IPS DF 6.9 (cell line): ENCODE data around the gene NFAM1.

Experiments used
- DNase-seq: peaks from one replicate; pipeline ENCODE4 v3.0.0-alpha.2; 2013; ENCODE audit warnings: low read depth, low spot score
- H3K27ac ChIP-seq: one replicate; pipeline ENCODE4 v1.5.1; 2013; ENCODE audit warnings: low read length, control low read depth
- H3K27me3 ChIP-seq: 2 replicates; pipeline ENCODE4 v1.6.1; 2013; ENCODE audit warnings: mild to moderate bottlenecking, low read length; ENCODE audit not compliant: control insufficient read depth, insufficient read depth
- H3K36me3 ChIP-seq: 2 replicates; pipeline ENCODE4 v1.6.1; 2013; ENCODE audit warnings: low read length; ENCODE audit not compliant: control insufficient read depth, insufficient read depth
- H3K4me1 ChIP-seq: 2 replicates; pipeline ENCODE4 v1.6.1; 2013; ENCODE audit warnings: low read length; ENCODE audit not compliant: control insufficient read depth, insufficient read depth
- H3K4me3 ChIP-seq: 2 replicates; pipeline ENCODE4 v1.5.1; 2013; ENCODE audit warnings: mild to moderate bottlenecking, low read length
- H3K9me3 ChIP-seq: 2 replicates; pipeline ENCODE4 v1.6.1; 2013; ENCODE audit warnings: low read length, inconsistent platforms; ENCODE audit not compliant: control insufficient read depth, insufficient read depth
- WGBS: extraction: QIAGEN DNeasy Blood & Tissue Kit; methylation state at CpG from one replicate; pipeline ENCODE4 v1.1.7; 2013; ENCODE audit warnings: mixed read lengths, missing lambda C conversion rate; ENCODE audit not compliant: insufficient read length, insufficient coverage; 5-methylcytosine and 5-hydroxymethylcytosine counted together

NFAM1 gene

GRCh38 chr22:42414565-42415303, 17.5 kb downstream of the NFAM1 start:
- Histone ChIP-seq H3K27ac (no peak overlapping the region), H3K4me1 (peaks cover 4% of the 10 kb centered on the region; the same call in 1 of the 2 replicates)
- DNase-seq, result no peak

GRCh38 chr22:42414021-42414420, 18.2 kb downstream of the NFAM1 start:
- no peak for DNase-seq
- no peaks in the 10 kb centered on the region for H3K27me3 ChIP-seq
- H3K36me3 ChIP-seq, result no peaks in the 10 kb centered on the region; the same call in 1 of the 2 replicates
- peaks cover 4% of the 10 kb centered on the region; the same call in 1 of the 2 replicates for H3K4me1 ChIP-seq
- no peak overlapping the region for H3K27ac ChIP-seq
- WGBS, result no CpG with 5 or more reads among the region's 11 CpGs
- no peaks in the 10 kb centered on the region for H3K9me3 ChIP-seq
- no peak overlapping the region for H3K4me3 ChIP-seq

More at GRCh38 chr22:42414565-42415303, 17.5 kb downstream of the NFAM1 start:
- no peaks in the 10 kb centered on the region for H3K27me3 ChIP-seq
- no CpG with 5 or more reads among the region's 17 CpGs for WGBS
- H3K9me3 ChIP-seq, result no peaks in the 10 kb centered on the region
- H3K4me3 ChIP-seq, result no peak overlapping the region
- H3K36me3 ChIP-seq, result no peaks in the 10 kb centered on the region; the same call in 1 of the 2 replicates

- H3K36me3 ChIP-seq, result no peaks in the 10 kb centered on the region; the same call in 1 of the 2 replicates
- no peak for DNase-seq
- H3K27me3 ChIP-seq, result no peaks in the 10 kb centered on the region
- H3K4me1 ChIP-seq, result peaks cover 4% of the 10 kb centered on the region; the same call in 1 of the 2 replicates
- WGBS, result no CpG with 5 or more reads among the region's 13 CpGs
- H3K4me3 ChIP-seq, result no peak overlapping the region
- H3K9me3 ChIP-seq, result no peaks in the 10 kb centered on the region
- H3K27ac ChIP-seq, result no peak overlapping the region
Measured at GRCh38 chr22:42412744-42413333, 19.4 kb downstream of the NFAM1 start.

- DNase-seq, result no peak
- Histone ChIP-seq H3K27ac (no peak overlapping the region), H3K4me1 (peaks cover 4% of the 10 kb centered on the region; the same call in 1 of the 2 replicates), H3K27me3 (no peaks in the 10 kb centered on the region), H3K9me3 (no peaks in the 10 kb centered on the region), H3K4me3 (no peak overlapping the region), H3K36me3 (no peaks in the 10 kb centered on the region)
- no CpG with 5 or more reads among the region's 7 CpGs for WGBS
Measured at GRCh38 chr22:42410708-42411107, 21.5 kb downstream of the NFAM1 start.

GRCh38 chr22:42408810-42409529, 23.2 kb downstream of the NFAM1 start:
- Histone ChIP-seq H3K27ac (no peak overlapping the region), H3K27me3 (no peaks in the 10 kb centered on the region), H3K4me3 (no peak overlapping the region), H3K4me1 (peaks cover 8% of the 10 kb centered on the region; the same call in 1 of the 2 replicates), H3K36me3 (no peaks in the 10 kb centered on the region), H3K9me3 (no peaks in the 10 kb centered on the region)
- WGBS, result 100% methylated on average over 2 of the region's 16 CpGs
- no peak for DNase-seq

GRCh38 chr22:42408276-42408675, 23.9 kb downstream of the NFAM1 start:
- no peak overlapping the region for H3K27ac ChIP-seq
- H3K4me1 ChIP-seq, result peaks cover 8% of the 10 kb centered on the region; the same call in 1 of the 2 replicates
- no peak for DNase-seq
- no CpG with 5 or more reads among the region's 7 CpGs for WGBS
- no peak overlapping the region for H3K4me3 ChIP-seq
- no peaks in the 10 kb centered on the region for H3K27me3 ChIP-seq
- H3K9me3 ChIP-seq, result no peaks in the 10 kb centered on the region
- no peaks in the 10 kb centered on the region for H3K36me3 ChIP-seq

GRCh38 chr22:42404266-42404665, 27.9 kb downstream of the NFAM1 start:
- Histone ChIP-seq H3K4me3 (no peak overlapping the region), H3K9me3 (no peaks in the 10 kb centered on the region), H3K4me1 (peaks cover 4% of the 10 kb centered on the region; the same call in 1 of the 2 replicates), H3K27ac (no peak overlapping the region), H3K27me3 (no peaks in the 10 kb centered on the region), H3K36me3 (no peaks in the 10 kb centered on the region)
- WGBS, result no CpG with 5 or more reads among the region's 9 CpGs
- DNase-seq, result no peak

GRCh38 chr22:42401535-42402334, 30.5 kb downstream of the NFAM1 start:
- H3K4me1 ChIP-seq, result peaks cover 4% of the 10 kb centered on the region; the same call in 1 of the 2 replicates
- no peak for DNase-seq
- WGBS, result no CpG with 5 or more reads among the region's 19 CpGs
- no peaks in the 10 kb centered on the region for H3K36me3 ChIP-seq
- no peak overlapping the region for H3K4me3 ChIP-seq
- H3K27ac ChIP-seq, result no peak overlapping the region
- H3K9me3 ChIP-seq, result no peaks in the 10 kb centered on the region
- no peaks in the 10 kb centered on the region for H3K27me3 ChIP-seq

- Histone ChIP-seq H3K27me3 (no peaks in the 10 kb centered on the region), H3K36me3 (no peaks in the 10 kb centered on the region), H3K4me3 (no peak overlapping the region), H3K4me1 (peaks cover 4% of the 10 kb centered on the region; the same call in 1 of the 2 replicates), H3K27ac (no peak overlapping the region), H3K9me3 (no peaks in the 10 kb centered on the region)
- DNase-seq, result no peak
- no CpG with 5 or more reads among the region's 18 CpGs for WGBS
Measured at GRCh38 chr22:42400811-42401534, 31.2 kb downstream of the NFAM1 start.
